Effector CD8-positive, alpha-beta T cell (primary cell): ENCODE data around the gene APOM.

Experiments
- DNase-seq: peaks from one replicate; lab custom pipeline; 2025; lab: John Stamatoyannopoulos, UW

Gene APOM

DNA sequence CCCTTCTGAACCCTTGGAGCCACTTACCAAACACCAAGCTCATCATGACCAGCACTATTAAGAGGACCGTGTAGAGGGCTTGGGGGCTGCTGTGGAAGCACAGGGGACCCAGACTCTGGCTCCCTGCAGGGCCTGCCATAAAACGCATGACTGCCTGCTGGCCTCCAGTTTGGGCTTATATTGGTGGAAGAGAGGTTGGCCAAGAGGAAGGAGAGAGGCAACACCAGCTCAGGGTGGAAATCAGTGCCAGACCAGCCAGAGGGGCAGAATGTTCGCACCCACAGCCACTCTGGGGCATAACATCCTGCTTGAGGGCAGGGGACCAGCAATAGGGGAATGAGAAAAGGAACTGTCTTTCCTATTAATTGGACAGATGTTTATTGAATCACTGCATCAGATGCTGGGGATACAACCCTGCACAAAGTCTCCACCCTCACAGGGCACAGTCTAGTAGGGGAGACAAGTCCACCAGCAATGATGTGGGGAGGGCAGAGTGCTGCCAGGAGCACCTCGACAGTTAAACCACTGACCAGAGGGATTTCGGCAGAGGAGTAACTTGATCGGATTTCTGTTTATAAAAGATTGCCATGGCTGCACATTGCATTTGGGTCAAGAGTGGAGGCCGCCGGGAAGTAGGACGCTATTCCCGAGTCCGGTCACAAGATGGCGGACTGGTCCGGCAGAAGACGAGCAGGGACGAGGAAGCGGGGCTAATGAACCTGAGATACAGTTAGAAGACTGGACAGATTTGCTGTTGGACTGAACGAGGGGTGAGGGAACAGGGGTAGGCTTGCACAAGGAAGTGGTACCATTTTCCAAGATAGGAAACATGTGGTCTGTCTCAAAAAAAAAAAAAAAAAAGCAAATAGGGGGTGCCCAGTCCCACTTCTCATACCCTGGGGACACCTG lies 24.8 kb downstream of the APOM start, which contains the start of gene LY6G5C:
Gene LY6G5C, minus strand, starts transcription at position 842 of the 909 bp plus-strand sequence. Its CDS starts 694 bp downstream, at position 148.
- DNase-seq: peak; percentile 23

DNA sequence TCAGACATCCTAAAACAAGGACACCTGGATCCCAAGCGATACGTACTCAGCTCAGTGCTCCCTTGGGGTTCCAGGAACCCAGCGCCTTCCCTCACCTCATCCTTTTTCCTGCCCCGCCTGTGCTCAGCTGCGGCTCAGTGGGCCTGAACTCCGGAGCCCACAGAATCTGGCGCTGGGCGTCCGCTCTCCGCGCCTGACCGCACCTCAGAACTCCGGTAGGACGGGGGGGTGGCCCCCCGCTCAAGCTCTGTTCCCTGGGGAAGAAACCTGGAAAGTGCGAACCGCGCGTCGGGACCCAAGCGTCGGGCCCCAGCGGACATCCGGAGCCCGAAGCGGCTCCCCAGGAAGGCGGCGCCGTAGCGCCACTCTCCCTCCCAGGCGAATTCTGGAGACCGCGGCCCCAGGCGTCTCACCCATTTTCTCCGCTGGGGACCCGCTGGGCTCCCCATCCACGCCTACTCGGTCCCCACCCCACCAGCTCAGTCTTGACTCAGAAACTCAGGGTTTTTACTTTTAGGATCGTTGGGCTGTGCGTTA lies 25.5 kb downstream of the APOM start:
- peak; percentile 14 for DNase-seq

DNA sequence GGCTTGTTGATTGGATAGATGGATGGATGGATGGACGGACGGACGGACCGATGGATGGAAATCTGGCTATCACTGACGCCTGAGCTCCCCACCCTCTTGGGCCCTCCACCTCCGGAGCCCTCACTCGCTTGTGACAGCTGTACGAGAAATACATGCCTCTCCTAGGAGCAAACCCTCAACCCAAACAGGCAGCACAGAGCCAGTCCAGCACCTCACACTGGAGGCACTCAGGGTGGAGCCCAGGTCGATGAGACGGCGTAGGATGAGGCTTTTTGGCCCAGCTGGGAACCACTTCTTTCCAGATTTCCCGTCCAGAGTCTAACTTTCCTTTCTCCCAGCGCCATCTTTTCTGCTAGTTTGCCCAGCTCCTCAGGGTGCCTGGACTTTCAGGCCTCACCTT lies 27.9 kb downstream of the APOM start:
- DNase-seq: no peak

DNA sequence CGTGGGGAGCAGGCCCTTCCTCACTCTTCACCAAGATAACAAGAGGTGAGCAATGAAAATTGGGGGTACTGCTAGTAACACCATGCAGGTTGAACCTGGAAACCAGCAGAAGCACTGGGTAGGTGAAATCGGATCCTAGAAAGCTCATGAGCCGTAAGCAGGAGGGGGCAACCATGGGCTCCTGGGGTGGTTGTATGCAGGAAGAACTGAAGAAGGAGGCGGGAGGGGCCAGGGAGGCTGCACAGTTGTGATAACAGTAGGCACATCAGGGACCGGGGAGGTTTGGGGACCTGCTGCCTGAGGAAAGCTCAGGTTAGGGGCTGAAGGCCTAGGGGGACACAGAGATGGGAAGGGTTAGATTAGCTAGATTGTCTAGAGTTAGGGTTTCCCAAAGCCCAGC lies 30.8 kb downstream of the APOM start:
- DNase-seq: no peak

DNA sequence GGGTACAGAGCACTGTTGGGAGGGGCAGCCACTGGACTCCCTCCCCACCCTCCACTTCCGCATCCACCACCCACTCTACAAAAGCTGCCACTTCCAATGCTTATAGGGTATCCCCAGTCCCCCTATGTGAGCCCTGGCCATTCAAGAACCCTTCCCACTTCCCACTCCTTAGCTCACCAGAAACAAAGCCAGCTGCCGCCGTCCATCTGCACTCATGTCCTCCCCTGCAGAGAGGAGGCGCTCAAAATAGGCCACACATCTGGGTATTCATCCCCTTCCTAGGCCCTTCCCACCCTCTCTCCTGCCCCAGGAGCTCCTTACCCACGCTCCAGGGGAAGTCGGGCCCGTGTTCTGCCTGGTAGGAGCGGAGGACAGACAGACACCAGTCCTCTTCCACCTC lies 31.6 kb downstream of the APOM start:
- DNase-seq: no peak

DNA sequence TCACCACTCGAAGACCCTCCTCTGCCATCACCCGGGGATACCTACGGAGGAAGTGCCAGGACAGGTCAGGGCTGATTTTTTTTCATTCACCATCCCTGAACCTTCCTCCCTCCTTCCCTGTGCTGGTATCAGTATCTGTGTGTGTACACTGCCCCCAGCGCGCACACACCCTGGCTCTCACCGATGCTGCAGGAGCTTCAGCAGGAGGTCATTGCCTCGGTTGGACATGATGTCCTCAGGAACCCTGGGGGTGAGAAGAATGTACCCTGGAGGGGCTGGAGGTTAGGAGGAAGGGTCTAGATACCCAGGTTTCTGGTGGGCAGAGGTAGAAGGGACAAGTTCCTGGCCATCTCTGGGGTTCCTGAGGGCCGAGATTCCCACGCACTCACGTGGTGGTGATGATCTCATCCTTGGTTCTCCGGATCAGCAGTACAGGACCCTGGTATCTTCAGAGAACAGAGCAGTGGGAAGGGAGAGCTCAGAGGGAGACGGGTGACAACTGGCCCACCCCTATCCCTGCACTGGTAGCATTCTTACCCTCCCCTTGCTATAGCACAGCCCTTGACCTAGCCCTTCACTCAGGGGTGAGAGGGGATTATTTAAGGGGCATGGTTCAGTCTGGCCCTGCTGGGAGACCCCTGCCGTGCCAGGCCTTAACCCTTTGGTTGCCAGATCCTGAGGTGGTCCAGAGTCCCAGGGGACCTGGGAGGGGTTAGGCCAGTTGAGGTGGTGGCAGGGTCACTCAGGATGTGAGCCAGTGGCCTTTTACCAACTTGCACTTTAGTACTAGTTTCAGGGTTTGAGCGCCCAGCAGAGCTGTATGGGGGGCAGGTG lies 32.4 kb downstream of the APOM start:
- no peak for DNase-seq

DNA sequence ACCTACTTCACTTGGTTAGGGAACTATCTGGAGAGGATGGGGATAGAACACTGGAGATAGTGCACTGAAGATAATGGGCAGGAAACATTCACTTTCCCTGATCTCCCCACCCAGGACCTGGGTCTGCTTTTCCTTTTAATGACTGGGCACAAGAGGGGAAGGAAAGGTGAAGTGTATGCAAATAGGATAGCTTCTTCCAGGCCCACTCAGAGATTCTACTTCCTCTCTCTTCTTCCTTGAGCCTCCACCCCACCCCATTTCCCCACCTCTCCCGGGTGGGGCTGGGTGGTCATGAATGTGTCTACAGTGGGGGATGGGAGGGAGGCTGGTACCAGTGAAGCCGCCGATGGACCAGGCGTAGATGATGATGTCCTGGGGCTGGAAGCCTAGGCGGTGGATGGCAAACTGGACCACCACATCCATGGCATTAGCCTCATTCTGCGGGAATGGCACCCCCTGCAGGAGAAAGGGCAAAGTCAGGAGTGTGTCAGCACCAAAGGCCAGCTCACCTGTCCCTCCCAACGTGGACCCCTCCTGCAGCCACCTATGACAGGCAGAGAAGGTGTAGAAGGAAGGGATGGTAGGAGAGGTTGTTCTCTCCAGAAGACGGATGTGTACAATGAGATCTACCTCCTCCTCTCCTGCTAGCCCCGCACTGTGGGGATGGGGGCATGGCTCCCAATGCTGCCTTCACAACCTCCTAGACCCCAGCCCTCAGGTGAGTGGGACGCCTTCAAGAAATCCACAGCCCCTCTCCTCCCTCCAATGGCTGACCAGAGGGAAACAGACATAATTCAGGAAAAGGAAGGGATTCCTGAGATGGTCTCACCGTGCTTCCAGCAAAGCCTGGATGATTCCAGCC lies 33.8 kb downstream of the APOM start:
- no peak for DNase-seq

DNA sequence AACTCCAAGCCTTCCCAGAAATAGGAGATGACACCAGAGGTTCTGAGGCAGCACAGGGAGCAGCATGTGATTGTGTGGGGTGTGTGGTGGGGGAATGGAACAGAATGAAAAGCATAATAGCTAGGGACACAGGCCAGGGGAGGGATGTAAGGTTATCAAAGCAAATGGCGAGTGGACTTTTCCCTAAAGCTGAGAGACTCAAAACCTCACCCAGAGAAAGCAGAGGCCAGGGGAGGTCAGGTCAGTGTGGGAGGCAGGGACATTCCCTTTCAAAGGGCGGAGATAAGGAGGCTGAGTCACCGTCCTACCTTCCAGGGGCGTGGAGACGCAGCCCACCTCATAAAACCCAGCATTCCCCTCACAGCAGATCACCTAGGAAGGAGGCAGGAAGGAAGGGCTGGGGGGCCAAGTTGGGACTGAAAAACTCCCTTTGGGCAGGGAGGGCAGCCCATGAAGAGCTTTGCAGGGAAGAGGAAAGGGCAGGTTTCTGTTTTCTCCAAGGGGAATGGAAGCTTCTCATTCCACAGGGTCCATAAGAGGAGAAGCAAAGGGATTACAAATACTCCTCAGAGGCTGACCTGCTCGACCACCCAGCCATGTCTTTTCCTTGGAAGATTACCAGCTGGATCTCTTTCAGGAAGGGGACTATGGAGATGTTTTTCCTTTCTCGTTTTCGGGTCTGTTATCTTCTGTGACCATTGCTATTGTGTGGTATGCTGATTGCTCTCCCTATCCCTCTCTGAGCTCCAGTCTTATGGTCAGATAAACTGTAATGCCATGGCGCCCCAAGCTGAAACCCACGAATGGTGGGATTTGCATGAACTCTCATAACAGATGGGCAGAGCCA lies 34.8 kb downstream of the APOM start:
- no peak for DNase-seq

DNA sequence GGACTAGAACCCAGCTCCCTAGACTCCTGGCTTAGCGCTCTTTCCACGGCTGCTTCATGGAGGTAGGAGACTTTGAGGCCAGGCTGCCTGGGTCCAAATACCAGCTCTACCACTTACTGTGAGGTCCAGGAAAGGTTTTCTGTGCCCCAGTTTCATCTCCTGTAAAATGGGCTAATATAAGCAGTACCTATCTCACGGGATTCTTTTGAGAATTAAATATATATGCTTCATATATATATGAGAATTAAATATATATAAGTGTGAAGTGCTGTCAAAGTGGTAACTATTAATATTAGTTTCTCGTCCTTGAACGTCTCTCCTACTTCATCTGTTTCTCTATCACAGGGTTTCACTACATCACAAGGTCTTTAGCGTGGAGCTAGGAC lies 35.4 kb downstream of the APOM start:
- DNase-seq: no peak

DNA sequence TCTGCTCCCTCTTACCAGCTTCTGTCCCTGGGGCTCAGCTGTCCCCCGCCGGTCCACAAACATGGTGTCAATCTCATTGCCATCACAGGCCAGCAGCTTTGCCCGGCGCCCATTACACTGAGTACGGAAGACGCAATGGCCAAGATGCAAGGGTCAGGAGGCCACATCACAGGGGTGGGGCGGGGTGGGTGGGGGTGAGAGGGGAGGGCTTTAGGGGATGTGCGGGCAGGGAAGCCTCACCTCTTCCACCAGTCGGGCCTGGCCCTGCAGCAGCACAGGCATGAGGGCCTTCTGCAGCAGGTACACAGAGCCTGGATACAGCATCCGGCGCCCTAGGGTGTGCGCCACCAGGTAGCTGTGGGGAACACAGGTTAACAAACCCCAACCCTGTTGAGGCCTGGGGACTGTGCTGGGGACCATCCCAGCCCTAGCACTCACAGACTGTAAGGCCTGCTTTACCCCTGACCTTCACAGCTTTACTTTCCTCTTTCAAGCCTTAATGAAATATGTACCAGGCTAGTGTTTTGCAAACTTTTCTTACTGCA lies 35.9 kb downstream of the APOM start:
- DNase-seq: no peak

DNA sequence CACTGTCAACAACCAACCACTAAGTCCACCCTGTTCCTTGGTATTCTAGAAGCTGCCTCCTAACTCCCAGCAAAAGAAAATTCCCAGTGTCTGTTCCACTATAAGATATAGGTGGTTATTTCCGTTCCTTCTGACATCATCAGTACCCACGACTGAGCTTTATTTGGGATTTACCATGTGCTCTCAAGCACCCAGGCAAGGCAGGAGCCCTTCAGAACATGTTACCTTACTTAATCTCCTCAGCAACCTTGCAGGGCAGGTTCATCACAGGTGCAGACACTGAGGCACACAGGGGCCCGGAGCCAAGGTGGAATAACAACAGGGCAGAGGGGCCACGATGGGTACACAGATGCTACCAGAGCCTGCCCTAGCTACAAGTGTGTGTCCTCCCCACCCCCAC lies 36.7 kb downstream of the APOM start:
- DNase-seq: no peak

DNA sequence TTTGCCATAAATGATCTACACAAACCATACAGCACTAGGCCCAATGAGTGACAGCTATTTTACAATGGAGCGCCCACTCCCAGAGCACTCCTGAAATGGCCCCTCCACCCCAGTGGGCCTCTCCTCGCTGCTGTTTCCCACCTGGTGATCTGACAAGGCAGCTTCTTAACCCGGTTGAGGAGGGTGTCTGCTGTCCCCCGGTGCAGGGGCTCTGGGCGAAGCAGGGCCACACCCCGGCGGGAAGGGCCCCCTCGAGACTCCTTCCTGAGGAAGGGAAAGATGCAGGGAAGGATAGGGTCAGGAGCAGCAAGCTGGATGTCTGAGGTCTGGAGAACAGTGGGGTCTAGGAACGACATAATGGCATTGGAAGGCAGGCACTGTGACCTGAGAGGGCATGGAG lies 37.2 kb downstream of the APOM start:
- DNase-seq: no peak

DNA sequence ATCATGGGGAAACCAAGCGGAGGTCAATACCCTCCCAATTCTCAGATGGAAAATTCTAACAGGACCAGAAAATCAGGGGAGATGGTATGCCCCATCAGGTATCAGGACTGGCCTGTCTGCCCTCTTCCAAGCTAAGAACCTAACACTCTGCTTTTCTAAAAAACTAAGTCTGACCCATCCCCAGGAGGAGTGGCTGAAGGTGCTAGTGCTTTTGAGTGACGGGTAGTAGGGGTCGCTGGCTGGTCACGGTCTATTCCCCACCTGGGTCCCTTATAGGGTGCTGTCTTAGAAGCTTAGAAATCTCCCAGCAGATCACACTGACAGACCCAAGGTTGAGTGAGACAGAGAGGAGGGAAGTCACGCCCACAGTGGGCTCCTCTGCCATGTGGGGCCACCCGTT lies 37.8 kb downstream of the APOM start:
- DNase-seq: no peak

DNA sequence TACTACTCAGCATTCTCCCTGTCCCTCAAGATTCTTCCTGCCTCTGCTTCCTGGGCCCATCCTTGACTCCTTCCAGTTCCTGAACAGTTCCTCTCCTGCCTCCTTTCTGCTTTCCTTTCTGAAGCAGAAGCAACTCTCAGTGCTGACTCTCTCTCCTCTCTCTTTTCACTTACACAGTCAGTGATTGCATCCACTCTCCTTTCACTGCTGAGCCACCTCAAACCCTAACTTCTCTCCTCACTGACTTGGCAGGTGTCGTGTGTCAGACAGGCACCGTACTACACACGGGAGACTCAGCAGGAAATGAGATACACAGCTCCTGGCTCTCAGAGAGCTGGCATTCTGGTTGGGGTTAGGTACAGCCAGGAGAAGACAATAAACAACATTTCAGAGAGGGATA lies 41.9 kb downstream of the APOM start:
- no peak for DNase-seq

DNA sequence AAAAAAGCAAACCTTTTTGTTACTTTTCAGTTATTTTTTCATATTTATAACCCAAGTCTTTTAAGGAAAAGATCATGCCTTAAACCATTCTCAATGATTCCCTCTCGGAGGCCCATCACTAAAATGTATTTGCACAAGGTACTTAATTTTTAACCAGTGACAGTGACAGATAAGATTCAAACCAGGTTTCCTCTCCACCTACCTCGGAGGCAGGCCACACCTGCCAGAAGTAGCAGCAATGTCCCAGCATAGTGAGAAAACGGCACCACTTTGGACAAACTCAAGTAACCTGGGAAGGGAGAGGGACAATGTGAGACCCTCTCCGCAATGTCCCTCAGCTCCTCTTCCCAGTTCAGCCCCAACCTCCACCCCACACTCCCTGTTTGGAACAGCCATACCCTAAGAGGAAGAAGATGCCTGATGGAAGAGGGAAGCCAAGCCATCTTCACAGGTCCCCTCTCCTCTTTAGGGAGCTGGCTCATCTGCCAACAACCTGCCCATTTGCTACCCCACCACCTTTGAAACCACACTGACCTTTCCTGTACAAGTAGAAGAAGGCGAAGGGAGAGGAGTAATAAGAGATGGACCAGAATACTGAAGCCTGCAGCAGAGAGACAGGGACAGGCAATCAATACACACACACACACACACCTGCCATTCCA lies 45.2 kb downstream of the APOM start:
- DNase-seq: no peak

DNA sequence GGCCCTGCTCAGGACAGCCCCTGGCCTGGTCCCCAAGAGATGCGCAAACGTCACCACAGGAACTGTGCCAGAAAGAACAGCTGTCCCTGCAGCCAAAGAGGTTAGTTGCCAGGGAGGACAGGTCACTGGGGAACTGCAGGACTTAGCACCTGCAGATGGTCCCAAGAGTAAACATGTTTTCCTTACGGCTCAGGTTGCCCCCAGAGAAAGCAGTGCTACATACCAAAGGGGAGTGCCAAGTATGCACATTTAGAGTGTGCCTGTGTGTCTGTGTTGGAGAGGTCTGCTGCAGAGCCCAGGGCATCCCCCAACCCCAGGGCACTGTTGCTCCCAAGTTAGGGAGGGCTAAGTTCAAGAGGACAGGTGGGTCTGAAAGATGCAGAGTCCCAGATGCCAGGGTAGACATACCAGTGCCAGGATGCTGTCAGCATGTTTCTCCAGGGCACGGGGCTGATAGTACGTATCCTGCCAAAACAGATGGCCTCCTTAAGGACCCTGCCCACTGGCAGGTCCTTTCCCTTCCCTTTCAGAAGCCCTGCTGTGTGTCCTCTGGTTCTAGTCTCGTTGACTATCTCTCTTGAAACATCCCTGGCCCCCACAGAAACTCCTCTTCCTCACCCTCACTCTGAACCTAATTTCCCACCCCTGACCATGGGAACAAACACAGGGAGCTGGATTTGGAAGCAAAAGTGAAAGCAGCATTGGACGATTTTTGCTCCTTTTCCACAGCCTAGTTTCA lies 46.1 kb downstream of the APOM start:
- DNase-seq: no peak

DNA sequence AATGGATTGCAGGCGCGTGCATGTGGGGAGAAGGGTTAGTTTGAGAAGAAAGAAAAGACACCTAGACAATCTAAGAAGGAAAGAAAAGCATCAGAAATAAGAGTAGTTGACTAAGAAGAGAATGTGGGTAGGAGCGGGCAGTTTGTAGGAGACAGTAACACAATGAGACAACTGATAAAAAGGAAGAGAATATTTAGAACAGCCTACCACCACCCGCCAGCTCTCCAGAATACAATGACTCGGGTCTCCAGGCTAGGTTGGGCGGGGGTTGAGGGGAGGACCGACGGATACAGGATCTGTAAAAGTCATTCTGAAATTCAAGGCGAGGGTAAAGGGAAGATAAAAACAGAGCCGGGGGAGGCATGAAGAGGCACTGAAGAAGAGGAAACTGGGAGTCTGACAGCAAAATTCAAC lies 46.7 kb downstream of the APOM start:
- no peak for DNase-seq

DNA sequence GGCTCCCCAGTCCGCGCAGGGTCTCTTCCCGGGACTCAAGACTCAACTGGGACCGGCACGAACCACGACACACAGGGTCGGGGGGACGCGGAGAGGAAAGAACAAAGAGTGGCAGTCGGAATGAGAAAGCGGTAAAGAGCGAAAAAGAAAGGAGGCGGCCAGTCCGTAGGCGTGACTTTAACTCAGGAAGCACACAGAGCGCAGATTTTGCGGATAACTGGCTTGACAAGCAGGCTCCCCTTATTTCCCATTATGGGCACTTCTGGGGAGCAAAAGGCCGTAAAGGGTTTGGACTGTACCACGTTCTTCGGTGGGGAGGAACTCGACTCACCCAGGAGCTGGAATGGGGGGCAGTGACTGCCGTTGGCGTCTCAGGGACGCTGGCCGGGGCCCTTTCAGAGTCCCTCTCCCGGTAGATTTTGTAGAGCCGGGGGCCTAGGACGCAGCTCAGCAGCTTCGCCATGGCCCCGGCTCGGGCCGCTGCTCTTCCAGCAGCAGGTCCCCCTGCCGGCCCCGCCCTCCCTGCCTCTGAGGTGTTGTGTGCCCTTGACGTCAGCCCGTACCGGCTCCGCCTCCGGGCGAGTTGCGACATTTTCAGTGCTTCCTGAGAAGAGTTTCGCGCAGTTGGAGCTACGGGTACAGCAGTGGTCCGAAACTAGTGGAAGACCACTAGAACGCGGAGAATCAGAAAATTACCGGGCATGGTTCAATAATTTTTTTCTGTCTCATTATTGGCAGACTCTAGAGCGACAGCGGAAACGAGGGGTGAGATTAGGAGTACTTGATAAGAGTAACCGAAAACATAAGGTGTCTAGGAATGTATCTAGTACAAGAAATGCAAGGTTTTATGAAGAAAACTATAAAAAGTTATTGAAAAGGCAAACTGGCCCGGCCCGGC lies 47.4 kb downstream of the APOM start, which contains the start of gene ABHD16A:
Gene ABHD16A, minus strand, starts transcription at position 506 of the 898 bp plus-strand sequence. Its CDS starts 43 bp downstream, at position 463.
- DNase-seq: peak; percentile 91
